CD4-positive, alpha-beta T cell treated with Interleukin-4 for 1 hour (primary cell): ENCODE data around the gene ING4.

Experiments
- DNase-seq, 2 donors: peaks; one replicate each; pipeline ENCODE4 v3.0.0-alpha.2; 2020 to 2022

The ING4 gene

DNA sequence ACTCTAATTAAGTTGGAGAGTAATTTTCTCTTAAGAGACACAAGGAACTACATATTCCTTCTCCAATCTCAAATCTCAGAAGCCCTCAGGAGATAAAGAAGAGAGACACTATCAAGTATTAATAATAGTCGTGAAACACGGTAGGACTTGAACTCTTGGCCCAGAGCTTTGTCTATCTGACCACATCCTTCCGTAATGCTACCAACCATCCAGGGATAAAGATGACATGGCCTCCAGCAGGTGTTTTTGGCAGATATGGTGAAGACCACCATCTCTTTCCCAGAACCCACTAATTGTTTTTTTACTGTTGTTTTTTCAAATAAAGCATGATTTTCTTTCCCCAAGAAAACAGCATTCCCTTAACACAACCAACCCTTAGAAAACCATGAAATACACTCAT, 22.9 kb upstream of the ING4 start:
- DNase-seq: no peak

DNA sequence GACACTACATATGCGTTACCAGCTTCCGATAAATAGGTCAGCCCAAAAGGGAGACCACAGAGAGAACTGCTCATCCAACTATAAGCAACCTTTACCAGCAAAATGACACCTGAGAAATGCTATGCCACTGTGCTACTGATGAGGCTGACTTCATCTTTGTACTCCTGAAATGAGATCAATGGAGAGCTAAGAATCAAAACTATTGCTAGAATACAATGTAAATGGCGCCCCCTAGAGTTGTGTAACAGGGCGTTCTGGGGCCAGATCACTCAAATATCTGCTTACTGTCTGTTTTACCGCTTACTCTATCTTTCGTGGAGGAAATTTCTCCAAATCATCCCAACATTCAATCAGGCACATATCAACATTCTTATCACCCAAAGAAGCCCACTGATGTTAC, 21.7 kb upstream of the ING4 start:
- peak; percentile 53 to 76 for DNase-seq

DNA sequence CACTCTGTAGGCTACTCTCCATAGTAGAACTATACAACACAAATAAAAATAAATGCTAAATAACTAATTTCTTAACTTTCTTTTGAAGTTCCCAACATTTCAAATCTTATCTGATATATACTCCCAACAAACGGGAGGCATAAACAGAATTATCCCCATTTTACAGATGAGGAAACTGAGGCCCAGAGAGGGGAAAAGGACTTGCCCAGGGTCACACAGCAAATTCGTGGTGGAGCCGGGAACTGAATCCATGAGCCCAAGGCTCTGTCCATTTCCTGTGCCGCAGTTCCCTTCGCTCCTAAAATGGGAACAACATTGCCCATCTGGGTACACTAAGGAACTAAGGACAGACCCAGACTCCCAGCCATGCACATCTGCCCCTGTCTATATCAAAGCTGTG, 14.0 kb upstream of the ING4 start:
- no peak for DNase-seq

DNA sequence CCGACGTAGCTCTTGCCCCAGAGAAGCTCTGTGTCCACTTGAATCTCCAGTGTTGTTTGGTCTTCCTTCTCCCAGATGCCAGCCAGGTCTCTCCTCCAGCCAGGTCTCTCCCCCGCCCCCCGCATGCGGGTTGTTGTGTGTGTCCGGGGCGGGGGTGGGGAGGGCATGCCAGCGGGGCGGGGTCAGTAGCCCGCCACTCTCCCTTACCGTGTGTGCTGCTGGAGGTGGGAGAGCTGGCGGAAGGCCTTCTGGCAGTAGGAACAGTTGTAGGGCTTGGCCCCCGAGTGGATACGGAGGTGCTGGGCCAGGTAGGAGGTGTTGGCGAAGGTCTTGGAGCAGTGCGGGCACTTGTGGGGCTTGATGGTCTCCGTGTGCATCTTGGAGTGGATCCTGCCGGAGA, 9.2 kb upstream of the ING4 start:
- DNase-seq: no peak

DNA sequence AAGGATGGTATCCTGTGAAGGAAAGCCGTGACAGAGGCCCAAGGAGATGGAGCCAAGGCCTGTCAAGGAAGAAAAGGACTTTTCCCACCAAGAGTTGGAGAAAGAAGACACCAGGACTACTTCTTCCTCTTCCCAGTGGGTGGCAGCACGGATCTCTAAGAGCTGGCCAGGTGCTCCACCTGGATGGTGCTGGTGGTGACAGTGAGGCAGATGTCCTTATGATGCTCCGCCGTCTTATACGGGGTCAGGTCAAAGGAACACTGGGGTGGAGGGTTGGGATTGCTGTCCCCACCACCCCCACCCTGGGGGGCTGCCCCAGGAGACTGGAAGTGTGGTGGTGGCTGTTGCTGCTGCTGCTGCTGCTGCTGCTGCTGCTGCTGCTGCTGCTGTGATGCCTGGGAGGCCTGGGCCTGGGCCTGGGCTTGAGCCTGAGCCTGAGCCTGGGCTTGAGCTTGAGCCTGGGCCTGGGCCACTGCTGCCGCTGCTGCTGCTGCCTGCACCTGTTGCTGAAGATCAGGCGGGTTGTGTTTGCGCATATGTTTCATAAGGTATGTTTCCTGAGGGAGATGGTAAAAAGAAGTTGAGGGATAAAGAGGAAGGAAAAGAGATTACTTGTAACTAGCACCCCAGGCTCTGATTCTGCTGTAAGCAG, 4.8 kb upstream of the ING4 start:
- no peak for DNase-seq

DNA sequence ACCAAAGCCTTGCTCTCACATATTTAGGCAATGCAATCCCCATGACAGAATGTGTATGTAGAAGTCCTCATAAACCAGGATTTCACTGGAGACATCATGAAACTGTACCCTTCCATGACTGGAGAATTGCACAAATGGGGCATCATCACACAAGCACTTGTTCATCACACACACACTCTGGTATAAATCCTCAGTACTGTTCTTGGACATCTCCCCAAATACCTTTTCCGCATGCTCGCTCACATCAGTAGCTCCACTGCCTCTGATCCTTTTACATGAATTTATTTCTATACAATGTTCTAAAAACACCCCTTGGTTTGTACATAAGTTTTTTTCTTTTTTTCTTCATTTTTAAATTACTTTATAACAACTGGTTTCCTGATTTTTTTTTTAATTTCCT, 3.3 kb upstream of the ING4 start:
- DNase-seq: no peak

DNA sequence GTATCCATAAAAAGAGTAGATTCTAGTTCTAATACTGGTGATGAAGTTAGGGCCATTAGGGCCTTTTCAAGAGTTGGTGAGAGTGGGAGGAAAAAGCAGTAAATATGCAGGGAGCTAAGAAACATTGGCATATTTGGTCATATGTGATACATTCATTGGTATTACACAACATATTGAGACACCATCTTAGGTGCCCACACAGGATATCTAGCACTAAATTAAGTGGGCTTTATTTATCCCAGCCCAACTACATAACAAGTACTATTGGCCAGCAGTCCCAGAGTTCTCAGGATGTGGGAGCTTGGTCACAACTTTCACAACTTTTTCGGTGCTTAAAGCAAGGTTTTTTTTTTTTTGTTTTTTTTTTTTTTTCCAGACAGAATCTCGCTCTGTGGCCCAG, 2.0 kb upstream of the ING4 start:
- no peak for DNase-seq

DNA sequence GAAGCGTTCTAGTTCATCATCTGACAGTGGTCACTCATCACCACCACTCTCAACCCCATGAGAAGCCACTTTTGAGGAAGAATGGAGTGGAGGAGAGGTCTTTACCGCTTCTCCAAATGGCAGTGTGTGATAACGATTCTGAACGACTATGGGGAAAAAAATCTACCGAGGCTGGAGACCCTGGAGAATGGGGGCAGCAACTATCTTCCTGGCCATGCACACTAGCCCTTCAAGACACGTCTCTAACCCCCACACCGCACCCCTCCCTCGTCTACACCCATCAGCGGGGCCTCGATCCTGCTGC, 365 bp downstream of the ING4 start:
- DNase-seq: no peak

DNA sequence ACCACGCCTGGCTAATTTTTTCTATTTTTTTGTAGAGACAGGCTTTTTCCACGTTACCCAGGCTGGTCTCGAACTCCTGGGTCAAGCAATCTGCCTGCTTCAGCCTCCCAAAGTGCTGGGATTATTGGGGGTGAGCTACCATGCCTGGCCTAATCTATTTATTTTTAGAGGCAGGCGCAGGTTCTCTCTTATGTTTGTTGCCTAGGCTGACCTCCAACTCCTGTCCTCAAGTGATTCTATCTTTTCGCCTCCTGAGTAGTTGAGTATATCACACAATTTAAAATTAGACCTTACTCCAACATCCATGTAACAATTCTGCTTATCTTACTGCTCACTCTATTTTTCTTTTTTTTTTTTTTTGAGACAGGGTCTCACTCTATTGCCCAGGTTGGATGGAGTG, 8.9 kb downstream of the ING4 start:
- no peak for DNase-seq

DNA sequence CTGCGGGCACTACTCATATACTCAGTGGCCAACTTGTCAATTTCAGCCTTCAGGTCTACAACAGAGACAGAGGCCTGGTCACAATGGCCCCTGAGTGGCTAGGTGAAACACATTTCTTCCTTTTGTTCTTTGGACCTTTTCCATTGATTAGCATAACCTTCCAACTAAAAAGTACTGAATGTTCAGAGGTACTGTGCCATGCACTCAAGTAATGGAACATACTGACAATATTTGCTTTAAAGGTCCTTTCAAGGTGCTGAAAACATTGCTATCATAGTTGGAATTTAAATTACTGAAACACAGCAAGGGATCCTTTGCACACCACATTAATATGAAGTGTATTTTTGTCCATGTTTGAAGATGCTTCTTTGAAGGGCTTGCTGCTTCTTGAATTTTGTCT, 9.6 kb downstream of the ING4 start:
- no peak for DNase-seq

DNA sequence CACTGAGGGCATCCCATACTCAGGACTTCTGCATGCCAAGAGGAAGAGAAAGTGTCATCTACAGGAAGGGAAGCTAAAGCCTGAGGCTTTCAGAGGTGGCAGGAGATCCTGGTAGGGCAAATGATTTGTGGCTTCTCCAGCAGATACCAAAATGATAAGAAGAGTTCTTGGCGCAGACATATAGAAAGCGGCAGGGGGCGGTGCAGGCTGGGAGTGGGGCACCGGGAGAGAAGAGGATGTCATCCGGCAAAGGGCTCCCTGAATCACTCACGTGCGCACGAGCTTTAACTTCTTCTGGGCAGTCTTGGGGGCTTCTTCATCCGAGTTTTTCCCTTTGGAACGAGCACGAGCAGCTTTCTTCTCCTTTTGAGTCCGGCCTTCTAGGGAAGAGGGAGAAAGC, 10.5 kb downstream of the ING4 start:
- no peak for DNase-seq

DNA sequence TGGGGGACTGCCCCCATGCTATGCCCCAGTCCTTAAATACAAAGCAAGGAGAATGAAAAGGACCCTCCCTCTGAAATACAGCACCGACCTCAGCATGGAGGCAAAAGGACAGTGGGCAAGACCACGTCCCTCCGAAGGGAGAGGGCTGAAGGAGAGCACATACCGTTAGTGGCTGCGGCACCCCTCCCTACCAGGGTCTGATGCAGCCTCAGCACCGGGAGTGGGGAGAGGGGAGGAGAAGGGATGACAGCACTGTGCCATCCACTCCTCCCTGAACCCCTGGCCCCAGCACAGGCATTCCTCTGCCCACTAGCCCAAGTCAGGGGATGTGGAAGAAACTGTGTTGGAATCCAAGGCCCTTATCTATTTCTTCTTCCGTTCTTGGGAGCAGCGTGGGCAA, 12.1 kb downstream of the ING4 start:
- DNase-seq: no peak

DNA sequence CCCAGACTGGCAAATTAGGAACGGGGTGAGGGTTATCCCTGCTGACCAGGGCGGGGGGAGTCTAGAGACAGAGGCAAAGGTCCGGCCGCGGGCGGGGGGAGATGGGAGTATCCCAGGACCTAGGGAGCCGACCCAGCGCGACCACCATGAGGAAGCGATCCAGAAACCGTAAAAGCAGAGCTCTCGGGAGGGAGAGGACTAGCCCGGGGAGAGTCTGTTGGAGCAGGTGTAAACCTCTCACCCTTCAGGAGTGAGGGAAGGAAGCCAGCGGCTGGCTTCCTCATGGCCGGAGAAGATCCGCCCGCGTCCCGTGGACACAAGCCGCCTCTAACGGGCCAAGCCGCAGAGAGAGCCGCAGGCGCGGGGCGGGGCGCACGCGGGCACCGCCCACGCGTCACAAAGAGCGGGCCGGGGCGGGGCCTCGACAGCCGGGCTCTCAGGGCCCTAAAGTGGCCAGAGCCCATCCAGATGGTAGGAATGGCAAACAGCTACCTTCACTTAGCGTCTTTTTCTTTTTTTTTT, 15.8 kb downstream of the ING4 start, which contains the start of gene ACRBP:
TSS of gene ACRBP (minus strand) at position 350 of the 522 bp plus-strand sequence. CDS start at position 284, 66 bp downstream.
- peak; percentile 28 to 66 for DNase-seq

DNA sequence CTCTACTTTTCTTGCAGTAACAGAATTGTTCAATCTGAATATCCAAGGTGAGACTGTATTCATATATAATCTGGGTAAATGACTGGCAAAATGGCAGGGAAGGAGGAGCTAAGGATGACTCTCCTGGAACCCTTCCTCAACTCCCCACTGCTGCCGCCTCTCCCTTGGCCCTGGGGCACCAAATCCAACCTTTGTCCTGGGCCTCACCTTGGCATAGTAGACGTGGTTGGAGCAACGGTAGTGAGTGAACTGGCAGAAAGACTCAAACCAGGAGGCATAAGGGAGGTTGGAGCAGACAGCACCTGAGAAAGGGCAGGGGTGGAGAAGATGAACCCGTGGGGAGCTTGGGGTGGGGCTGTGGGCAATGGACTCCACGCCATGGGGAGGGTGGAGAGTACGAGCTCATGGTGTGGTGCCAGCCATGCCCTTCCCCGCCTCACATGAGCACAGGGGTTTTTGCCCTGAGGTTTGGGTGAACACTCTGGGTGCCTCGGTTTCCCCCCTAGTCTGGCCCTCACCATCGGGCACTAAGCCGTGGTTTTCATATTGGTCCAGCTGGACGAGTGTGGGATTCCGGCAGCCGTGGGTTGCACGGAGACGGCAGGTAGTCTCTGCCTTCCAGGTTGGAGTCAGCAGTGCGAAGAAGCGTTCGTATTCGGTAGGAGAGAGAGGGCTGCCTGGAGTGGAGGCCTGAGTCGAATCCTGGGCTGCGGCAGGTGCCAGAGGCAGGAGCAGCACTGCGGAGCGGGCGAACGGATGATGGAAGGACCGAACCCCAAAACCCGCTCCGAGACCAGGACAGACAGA, 16.4 kb downstream of the ING4 start:
- DNase-seq: no peak

DNA sequence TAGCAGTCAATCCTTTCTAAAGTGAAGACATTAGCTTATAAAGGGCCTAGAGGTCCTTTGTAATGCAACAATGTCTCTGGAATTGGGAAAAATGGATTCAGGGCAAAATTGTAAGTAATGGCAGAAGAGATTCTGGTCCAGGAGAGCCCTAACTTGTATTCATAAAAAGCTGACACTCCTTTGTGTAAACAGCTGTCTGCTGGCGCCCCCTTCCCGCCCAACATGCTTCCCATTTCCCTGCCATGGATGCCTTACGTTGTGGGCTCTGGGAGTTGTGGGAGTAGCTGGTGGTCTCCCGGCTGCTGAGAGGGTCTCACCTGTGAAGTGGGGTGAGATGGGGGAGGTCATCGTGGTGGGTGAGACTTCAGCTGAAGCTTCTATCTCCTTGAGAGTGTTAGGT, 18.0 kb downstream of the ING4 start:
- no peak for DNase-seq

DNA sequence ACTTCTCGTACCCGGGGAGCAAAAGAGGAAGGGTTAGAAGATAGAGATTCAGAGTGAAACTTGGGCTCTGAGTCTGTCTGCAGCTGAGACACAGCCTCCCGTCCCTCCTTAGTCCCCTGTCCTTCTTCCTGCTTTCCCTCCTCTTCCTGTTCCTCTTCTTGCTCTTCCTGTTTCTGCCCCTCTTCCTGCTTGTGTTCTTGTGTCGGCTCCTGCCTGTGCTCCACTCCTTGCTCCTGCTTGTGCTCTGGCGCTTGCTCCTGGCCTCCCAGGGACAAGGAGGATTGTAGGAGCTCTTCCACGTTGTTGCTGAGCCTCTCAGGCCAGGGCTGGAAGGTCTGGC, 18.7 kb downstream of the ING4 start:
- DNase-seq: peak in 1 of 2 donors; percentile 38

DNA sequence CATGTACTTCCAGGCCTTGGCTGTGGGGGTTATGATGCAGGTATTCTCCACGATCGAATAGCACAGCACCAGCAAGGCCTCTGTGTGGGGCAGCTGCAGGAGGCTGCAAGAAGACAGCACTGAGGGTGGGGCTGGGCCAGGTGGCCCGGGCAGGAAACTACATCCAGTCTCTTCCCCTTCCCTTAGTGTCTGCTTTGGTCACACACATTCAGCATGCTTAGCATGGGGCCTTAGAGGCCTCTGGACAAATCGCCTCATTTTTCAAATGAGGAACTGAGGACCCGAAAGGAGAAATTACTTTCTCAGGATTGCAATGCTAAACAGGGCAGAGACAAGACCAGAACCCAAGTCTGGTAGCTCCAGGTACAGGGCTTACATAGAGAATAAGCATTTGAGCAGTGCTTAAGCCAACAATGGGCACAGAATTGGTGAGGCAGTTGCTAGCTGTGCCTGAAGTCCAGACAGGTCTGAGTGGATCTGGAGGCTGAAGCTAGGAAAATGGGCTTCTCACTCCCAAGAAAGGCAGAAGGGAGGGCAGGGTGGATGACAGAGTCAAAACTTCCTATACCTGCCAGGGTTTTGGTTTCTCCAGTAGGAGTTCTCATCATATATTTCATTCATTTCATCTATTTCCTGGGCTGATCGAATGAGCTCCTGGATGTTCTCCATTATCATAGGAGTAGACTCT, 19.2 kb downstream of the ING4 start:
- no peak for DNase-seq

DNA sequence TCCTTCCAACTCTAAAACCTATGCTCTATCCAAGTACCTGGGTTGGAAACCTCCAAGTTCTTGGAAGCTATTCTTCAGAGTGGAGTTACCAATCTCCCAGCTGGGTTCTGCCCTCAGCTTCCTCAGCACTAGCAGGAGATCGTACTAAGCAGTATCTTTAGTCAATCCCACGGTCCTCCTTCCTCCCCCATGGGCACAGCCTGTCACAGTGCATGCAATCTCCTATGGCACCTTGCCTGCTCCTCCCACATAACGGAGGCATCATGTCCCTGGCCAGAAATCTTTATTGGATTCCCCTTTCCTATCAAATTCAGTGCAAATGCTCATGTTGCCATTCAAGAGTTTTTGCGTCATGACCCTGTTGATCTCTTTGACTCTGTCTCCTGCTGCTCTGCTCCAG, 21.8 kb downstream of the ING4 start:
- no peak for DNase-seq

DNA sequence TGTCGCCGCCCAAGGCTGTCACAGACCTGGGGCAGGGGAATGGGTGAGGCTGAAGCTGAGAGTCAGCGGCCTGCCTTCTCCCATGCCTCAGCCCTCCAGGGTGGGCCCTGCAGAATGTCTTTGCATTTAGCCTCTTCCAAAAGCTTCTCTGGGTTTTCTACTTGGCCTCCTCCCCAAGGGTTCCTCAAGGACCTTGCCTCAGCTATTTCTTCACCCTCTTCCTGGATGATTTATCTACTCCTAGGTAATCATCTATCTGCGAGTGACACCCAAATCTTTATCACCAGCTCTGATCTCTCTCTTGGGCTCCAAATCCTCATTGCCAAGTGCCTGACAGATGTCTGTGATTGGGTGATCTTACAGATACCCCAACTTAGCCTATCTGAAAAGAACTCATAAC, 22.4 kb downstream of the ING4 start:
- no peak for DNase-seq

DNA sequence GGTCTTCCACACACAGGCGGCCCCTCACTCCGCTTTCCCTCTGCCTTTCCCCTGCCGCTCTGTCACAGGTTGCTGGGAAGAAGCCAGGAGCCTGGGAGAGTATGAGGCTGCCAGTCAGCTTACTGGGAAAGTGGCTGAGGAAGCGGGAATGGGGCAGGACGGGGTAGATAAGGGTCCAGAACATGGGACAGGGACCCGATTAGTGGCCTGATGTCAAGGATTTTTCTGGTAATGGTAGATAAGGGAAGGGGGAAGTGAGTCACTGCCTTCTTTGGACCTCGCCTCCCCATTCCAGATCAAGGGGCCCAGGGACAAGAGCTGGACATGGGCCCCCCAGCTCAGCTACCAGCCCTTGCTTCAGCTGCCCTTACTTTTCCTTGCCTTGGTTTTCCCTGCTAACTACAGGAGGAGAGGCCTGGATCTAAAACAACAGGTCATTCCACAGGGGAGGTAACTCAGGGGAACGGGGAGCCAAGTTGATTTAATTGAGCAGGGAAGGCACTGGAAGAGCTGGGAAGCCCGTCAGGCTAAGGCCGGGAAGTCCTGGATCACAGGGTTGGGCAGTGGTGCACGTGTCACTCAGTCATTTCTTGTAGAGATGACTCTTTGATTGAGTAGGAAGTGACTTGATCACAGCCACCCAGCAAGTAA, 23.6 kb downstream of the ING4 start:
- DNase-seq: no peak

DNA sequence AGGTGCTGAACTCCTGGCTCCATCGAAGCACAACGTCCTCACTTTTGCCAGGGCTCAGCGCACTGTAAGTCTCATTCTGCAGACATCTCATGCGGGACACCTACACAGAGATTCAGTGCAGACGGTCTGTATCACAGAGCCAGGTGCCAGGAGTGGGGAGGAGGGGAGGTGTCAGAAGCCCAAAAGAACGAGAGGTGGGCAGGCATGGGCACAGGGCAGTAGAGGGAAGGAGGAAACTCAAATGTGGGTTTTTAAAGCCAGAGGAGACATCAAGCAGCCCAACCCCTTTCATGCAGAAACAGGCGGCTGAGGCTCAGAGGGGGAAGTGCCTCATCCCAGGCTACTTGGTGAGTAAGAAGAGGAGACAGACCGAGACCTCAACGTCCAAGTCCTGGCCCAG, 24.6 kb downstream of the ING4 start:
- DNase-seq: peak in 1 of 2 donors; percentile 37

DNA sequence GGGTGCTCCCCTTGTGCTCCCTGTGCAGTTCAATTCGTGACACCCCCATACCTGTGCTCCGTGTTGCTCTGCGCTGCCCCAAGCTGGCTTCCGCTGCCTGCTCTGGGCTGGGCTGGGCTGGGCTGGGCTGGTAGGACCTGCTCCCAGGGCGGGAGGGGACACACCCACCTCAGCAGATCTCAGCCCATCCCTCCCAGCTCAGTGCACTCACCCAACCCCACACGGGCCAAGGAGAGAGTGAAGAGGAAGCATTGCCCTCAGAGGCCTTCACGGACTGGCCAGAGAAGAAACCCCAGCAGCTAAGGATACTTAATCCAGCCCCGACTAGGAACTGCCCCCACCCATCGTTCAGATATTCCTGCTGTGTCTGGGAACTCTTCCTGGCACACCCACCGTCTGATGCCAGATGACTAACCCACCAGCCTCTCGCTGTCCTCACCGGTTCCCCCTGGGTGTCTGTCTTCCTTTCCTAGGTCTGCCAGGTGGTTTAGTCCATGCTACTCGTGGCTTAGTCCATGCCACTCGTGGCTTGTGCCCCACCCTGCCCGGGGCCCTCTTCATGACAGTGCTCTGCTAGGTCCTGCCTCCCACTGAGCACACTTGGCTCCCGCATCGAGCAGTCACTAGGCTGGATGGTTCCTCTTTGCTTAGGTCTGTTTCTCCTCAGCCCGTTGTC, 26.9 kb downstream of the ING4 start, which contains the start of gene LPAR5:
TSS of gene LPAR5 (minus strand) at position 104 of the 676 bp plus-strand sequence. CDS start 14,711 bp downstream, outside the sequence.
- DNase-seq: peak; percentile 35 to 56

DNA sequence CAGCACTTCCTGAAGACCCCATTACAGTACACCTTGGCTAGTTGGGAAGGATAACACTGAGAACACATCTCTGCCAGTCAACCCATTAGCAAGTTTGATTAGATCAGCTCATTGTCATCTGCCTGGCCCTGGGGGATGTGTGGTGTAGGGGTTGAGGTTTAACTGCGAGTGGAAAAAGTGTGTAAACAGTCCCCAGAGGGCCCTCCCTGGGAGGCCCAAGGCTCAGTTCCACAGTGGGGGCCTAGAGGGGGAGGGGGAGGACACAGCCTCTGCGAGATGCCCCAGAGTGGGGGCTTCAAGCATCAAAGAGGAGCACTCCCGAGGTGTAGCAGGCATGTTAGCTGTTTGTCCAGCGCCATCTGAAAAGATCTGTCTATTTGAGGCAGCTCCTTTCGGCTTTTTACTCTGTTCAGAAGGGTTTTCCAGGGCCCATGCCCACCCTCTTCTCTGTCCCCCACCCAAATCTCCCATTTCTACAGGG, 27.5 kb downstream of the ING4 start:
- peak; percentile 48 to 52 for DNase-seq
